Mononuclear cell (primary cell): Measurements from ENCODE around the gene DYNC1H1. TPM values are rescaled to one million over a fixed set of nuclear protein-coding genes. Genes with fewer than 3 reads are reported as not detected.

Source experiments
- H3K27me3 ChIP-seq: 2 replicates; pipeline ENCODE4 v1.6.0; 2011; ENCODE audit warnings: low read length, control low read depth; ENCODE audit not compliant: insufficient read depth
- H3K4me1 ChIP-seq: 2 replicates; pipeline ENCODE4 v1.5.1; 2011; ENCODE audit warnings: mild to moderate bottlenecking, low read length, control low read depth; ENCODE audit not compliant: insufficient read depth
- H3K4me3 ChIP-seq: 2 replicates; pipeline ENCODE4 v1.5.1; 2011; ENCODE audit warnings: mild to moderate bottlenecking, low read length, moderate library complexity
- H3K9me3 ChIP-seq: 2 replicates; pipeline ENCODE4 v1.5.1; 2011; ENCODE audit warnings: low read depth, mild to moderate bottlenecking, control low read depth, low read length
- total RNA-seq: library from RNA; depleted of rRNA; stranded (reverse); fragments of >200 nt; gene quantifications from one replicate; pipeline ENCODE4 v1.2.3, GENCODE V29; 2012

Gene DYNC1H1
- total RNA-seq, result 260 TPM

DNA sequence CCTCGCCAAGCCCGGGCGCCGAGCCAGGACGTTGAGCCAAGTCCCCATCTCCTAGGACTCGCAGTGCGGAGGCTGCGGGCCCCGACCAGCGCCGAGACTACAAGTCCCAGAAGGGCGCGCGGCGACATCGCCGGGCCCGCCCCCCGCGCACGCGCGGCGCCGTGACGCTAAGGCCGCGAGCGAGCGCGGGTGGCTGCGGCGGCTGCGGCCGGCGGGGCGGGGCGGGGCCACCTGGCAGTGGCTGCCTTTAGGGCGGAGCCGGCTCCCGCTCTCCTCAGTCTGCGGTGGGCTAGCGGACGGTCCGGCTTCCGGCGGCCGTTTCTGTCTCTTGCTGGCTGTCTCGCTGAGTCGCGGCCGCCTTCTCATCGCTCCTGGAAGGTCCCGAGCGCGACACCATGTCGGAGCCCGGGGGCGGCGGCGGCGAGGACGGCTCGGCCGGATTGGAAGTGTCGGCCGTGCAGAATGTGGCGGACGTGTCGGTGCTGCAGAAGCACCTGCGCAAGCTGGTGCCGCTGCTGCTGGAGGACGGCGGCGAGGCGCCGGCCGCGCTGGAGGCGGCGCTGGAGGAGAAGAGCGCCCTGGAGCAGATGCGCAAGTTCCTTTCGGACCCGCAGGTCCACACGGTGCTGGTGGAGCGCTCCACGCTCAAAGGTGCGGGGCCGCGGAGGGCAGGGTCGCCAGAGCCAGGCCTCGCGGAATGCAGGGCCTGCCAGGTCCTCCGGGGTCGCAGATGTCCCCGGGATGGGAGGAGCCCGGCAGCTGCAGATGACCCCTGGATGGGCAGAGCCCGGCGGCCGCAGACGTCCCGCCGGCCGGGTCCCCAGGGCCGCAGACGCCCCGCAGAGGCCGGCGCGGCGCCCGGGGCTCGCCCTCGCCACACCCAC, at the start of gene DYNC1H1:
TSS of gene DYNC1H1 (plus strand) at position 277 of the 884 bp plus-strand sequence. CDS start at position 396, 119 bp downstream.
- Histone ChIP-seq H3K27me3 (no peaks in the 10 kb centered on the region), H3K4me3 (peak within 1 kb of the TSS; percentile 96), H3K4me1 (peaks cover 21% of the 10 kb centered on the region), H3K9me3 (no peaks in the 10 kb centered on the region)

DNA sequence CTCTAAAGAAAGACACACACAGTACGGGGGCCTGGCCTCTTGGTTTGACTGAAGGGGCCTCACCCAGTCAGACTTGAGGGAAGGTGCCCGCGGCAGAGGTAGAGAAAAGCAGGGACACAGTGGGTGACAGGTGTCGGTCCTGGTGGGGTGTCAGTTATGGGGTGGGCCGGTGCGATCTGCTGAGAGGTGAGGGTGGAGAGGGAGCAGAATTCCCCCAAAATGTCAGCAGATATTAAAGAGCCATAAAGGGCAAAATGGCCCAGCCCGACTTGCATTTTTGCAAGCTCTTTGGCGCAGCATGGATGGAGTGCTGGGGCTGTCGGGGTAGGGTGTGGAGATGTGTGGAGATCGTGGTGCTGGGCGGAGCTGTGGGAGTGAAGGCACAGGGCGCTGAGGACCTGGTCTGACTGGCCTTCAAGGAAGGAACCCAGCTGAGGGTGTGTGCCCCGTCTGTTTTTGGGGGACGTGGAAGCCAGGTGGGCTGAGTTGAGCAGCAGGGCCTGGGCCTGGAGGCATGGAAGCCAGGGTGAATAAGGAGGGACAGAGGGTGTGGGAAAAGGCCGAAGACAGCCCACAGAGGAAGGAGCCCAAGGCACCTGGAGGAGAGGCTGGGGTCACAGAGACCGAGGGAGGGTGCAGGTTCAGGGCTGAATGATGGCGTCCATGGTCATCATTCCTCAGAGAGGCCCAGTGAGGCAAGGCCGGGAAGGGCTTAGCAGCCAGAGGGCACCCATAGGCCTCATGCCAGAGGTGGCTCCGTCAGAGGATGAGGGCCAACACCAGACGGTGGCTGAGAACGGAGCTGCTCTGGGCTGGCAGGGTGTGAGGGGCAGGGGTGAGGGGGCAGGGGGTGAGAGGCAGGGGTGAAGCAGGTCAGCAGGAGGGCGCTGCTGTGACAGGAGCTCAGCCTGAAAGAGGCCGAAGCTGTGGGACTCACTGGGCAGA, 48.2 kb upstream of the DYNC1H1 start:
- Histone ChIP-seq H3K9me3 (no peaks in the 10 kb centered on the region), H3K27me3 (no peaks in the 10 kb centered on the region), H3K4me1 (no peaks in the 10 kb centered on the region), H3K4me3 (no peak overlapping the region)

DNA sequence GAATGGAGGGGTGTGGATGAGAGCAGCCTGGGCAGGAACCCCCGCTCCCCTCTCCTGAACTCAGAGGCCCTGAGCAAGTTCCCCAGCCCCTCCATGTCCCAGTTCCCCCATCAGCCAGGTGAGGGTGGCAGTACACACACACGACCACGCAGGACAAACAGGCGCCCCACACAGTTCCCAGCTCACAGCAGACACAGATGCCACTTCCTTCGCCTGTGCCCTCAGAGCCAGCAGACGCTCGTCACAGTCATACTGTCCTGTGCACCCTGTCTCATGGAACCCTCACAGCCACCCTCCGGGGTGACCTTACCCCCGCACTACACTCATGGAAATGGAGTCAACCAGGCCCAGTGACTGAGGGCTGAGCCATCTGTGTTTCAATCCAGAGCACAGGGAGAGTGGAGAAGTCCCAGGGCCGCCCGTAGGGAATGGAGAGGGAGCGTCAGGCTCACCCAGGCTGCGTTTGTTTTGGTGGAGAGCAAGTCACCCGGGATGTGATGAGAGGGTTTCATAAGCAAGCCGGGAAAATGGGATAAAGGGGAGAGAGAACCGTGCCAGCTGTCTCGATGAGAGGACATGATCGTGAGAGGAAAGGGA, 47.5 kb upstream of the DYNC1H1 start:
- no peaks in the 10 kb centered on the region for H3K27me3 ChIP-seq
- no peaks in the 10 kb centered on the region for H3K9me3 ChIP-seq
- no peak overlapping the region for H3K4me3 ChIP-seq
- H3K4me1 ChIP-seq, result no peaks in the 10 kb centered on the region

DNA sequence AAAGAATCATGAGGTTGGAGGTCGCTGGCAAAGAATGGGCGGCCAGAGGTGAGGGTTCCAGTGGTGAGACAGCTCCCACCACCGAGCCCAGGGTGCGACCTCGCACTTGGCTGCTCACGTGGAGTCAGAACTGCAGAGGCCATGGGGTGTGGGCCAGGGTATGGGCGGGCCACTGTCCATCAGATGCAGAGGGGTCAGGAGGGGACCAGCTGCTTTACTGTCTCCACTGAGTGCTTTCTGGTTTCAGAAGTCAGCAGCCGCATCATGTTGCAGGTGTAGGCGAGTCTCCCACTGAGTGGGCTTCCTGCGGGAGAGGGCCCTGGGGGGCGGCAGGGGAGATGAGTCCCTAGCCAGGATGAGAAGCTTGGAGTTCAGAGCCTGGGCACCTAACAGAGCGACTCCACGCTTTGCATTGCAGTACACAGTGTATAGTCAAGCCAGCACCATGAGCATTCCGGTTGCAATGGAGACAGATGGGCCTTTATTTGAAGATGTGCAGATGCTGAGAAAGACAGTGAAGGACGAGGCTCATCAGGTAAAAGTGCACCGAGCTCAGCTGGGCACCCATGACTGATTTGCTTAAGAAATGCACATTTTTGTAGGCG, 46.9 kb upstream of the DYNC1H1 start:
- H3K4me1 ChIP-seq, result no peaks in the 10 kb centered on the region
- H3K9me3 ChIP-seq, result no peaks in the 10 kb centered on the region
- H3K4me3 ChIP-seq, result no peak overlapping the region
- H3K27me3 ChIP-seq, result no peaks in the 10 kb centered on the region

DNA sequence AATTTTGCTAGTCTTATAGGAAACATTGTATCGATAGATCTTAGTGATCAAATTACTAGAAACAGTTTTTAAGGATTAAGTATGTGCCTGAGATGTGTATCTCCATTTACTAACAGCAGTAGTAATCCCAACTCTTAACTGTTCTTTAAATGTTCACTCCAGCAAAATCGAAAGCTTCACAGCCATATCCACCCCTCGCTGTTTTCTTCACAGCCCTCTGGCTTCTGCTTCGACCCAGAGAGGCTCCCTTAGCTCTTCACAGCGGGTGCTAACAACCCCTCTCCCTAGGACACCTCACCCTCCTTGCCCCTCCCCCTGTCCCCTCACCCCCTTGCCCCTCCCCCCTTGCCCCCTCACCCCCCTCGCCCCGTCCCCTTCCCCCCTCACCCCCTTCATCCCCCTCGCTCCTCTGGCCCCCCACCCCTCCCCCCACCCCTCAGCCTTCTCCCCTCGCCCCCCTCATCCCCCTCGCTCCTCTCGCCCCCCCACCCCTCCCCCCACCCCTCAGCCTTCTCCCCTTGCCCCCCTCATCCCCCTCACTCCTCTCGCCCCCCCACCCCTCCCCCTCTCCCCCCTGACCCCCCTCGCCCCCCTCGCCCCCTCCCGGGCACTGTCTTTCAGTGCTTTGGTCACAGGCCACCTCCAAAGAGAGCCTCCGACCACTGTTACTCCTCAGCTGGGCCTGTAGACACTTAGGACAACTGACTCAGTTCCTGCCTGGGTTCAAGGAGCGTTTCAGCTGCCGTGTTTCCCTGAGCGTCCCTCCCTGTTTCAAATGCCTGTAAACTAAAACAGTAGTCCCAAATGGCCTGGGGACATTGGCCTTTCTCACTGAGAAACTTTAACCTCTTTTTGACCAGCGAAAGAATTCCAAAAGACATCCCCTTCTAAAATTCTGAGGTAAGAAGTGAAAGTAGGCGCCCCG, 46.0 kb upstream of the DYNC1H1 start:
- H3K4me3 ChIP-seq, result no peak overlapping the region
- no peaks in the 10 kb centered on the region for H3K4me1 ChIP-seq
- H3K27me3 ChIP-seq, result no peaks in the 10 kb centered on the region
- no peaks in the 10 kb centered on the region for H3K9me3 ChIP-seq

DNA sequence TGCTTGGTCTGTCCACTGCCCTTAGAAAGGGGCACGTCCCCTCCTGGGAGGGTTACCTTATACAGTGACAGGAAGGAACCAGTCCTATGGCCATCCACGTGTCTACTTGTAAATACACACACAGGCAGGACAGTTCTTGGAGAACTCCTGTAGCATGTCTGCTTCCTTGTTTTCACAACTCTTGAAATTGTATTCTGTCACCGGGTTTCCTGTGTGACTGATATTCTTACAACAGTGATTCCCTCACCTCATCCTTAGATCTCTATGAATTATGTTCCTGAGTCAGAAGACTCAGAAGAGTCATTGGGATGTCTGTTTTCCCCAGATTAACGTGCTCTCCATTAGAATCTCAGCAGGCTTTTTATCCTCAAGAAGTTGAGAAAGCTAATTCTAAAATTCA, 44.1 kb upstream of the DYNC1H1 start:
- no peaks in the 10 kb centered on the region for H3K4me1 ChIP-seq
- no peak overlapping the region for H3K4me3 ChIP-seq
- no peaks in the 10 kb centered on the region for H3K27me3 ChIP-seq
- no peaks in the 10 kb centered on the region for H3K9me3 ChIP-seq

DNA sequence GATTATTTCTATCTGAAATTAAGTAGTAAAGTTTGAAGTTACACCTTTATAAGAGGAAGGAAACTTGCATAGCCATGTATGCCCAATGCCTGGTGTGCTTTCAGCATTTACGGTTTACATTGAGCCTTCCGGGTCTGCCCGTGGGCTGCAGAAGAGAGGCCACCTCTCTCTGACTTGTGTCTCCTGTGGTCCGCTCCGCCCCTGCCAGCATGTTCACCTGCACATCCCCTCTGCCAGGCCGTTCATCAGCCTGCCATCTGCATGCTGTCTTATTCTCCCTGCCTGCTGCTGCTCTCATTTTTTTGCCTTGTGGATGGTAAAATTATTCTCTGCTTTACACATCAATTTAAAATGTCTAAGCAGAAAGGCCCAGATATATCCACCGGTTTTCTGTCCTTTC, 41.5 kb upstream of the DYNC1H1 start:
- H3K27me3 ChIP-seq, result no peaks in the 10 kb centered on the region
- no peaks in the 10 kb centered on the region for H3K9me3 ChIP-seq

DNA sequence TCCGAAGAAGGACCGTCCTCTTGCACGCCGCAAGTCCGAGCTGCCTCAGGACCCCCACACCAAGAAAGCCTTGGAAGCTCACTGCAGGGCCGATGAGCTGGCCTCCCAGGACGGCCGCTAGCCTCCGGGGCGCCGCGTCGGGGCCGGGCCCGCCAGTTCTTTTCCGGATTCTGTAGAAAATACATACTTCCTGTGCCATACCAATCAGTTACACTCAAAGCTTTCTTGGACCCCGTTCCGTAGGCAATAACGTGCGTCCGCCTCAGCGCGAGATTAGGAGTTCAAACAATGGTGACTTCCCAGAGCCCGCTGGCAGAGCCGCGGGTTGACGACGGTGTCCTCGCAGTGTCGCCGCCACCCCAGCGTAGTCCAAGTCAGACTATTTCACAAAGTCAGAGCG, 39.2 kb upstream of the DYNC1H1 start:
- Histone ChIP-seq H3K9me3 (no peaks in the 10 kb centered on the region), H3K4me1 (no peaks in the 10 kb centered on the region), H3K4me3 (no peak overlapping the region), H3K27me3 (no peaks in the 10 kb centered on the region)

More for the DNA sequence above, 41.5 kb upstream of the DYNC1H1 start:
- no peak overlapping the region for H3K4me3 ChIP-seq
- no peaks in the 10 kb centered on the region for H3K4me1 ChIP-seq

DNA sequence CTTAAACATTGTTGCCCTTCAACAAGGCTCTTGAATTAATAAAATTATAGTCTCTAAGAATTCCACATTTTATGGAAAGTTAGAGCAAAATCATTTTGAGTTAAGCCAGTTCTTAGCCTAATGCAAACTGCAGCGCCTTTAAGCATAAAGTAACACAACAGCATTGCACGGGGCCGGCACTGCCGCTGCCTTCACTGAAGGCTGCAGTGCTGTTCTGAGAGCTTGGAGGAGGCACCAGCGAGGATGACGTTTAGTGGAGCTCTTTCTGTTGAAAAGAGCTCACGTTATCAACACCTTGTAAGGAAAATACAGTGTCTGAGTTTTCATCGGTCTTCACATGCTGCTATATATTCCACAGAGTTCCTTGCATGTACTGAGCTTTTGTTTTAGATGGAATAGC, 38.3 kb upstream of the DYNC1H1 start:
- H3K4me3 ChIP-seq, result no peak overlapping the region

DNA sequence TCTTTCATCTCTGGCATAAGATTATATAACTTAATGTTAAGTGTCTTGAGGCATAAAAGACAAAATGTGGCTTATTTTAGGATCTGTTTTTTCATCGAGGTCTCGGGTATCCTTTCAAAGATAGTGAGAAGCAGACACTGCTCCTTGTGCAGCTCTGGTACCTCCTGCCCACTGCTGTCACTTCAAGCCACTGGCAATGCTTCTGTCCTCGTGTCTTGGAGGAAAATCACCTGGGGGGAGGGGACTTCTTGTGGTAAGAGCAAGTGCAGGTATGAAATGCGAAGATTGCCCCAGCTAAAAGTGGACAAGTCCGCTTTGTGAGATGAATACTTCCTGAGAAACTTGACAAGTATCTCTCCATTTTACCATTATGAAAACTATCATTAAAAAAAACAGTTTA, 37.8 kb upstream of the DYNC1H1 start:
- no peaks in the 10 kb centered on the region for H3K4me1 ChIP-seq
- no peak overlapping the region for H3K4me3 ChIP-seq
- H3K27me3 ChIP-seq, result no peaks in the 10 kb centered on the region
- H3K9me3 ChIP-seq, result no peaks in the 10 kb centered on the region

More for the DNA sequence above, 38.3 kb upstream of the DYNC1H1 start:
- H3K4me1 ChIP-seq, result no peaks in the 10 kb centered on the region
- no peaks in the 10 kb centered on the region for H3K27me3 ChIP-seq
- H3K9me3 ChIP-seq, result no peaks in the 10 kb centered on the region

DNA sequence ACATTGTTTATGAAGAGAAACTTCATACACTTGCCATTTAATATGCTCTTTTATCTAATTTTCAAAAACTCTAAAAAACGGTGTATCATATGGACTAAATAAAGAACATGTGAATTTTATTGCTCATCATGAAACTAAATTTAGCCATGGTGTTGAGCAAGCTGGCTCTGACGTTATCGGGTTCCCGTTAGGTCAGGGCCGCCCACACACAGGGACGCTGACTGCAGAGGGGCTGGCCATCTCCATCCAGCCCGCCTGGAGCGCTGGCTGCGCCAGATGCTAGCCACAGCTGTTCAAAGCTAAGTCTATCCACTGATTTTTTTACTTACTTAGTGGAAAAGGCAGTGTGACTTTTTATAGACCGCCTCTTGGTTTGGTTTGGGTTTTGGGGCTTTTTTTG, 36.5 kb upstream of the DYNC1H1 start:
- H3K27me3 ChIP-seq, result no peaks in the 10 kb centered on the region
- H3K4me3 ChIP-seq, result no peak overlapping the region
- no peaks in the 10 kb centered on the region for H3K4me1 ChIP-seq
- no peaks in the 10 kb centered on the region for H3K9me3 ChIP-seq

DNA sequence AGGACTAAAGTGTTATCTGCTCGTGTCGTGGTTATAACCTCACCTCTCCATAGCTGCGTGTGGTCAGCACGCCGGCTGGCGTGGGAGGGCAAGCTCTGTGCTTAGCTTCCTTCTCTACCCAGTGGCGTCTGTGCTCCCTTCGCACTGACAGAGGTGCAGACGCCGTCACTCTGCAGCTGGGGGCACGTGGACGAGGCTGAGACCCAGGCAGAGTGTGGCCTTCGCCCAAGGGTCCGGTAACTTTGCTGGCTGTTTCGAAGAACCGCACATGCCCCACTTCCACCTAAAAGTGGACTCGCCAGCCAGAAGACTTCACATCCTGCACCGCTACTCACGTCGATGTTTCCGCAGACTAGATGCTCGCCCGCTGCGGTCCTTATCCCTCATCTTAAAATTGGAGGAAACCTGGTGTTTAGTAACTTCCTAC, 35.9 kb upstream of the DYNC1H1 start:
- H3K4me1 ChIP-seq, result no peaks in the 10 kb centered on the region
- H3K27me3 ChIP-seq, result no peaks in the 10 kb centered on the region
- no peaks in the 10 kb centered on the region for H3K9me3 ChIP-seq
- no peak overlapping the region for H3K4me3 ChIP-seq

DNA sequence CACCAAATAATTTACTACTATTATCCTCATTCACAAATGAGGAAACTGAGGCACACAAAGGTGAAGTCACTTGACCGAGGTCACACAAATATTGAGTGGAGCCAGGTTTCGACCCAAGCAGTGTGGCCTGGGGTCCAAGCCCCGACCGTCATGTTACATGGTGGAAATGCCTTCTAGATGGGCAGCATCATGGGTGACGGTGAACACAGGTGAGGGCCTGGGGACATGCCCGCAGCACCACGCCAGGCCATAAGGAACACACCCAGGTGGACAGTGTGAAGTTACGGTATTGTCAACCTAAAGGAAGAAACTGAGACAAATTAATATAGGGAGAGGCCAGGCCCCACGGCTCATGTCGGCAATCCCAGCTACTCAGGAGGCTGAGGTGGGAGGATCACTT, 35.3 kb upstream of the DYNC1H1 start:
- no peak overlapping the region for H3K4me3 ChIP-seq
- H3K27me3 ChIP-seq, result no peaks in the 10 kb centered on the region
- H3K9me3 ChIP-seq, result no peaks in the 10 kb centered on the region
- no peaks in the 10 kb centered on the region for H3K4me1 ChIP-seq

DNA sequence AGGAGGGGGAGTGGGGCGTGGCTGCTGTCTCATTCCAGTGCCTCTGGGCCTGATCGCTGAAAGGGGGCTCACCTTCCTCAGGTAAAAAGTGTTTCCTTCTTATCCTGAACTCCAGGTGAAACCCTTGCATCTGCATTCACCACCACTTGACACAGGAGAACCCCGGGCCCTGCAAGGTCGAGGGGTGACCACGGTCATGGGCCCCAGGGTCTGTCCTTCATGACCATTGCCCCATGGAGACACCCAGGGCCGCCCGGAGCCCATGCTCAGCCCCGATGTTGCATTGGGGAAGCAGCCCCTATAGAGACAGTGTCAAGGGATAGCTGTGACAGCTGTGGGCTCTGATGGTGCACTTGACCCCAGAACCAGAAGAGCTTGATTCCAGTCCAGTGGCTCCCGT, 34.4 kb upstream of the DYNC1H1 start:
- no peaks in the 10 kb centered on the region for H3K27me3 ChIP-seq
- H3K4me3 ChIP-seq, result no peak overlapping the region
- H3K4me1 ChIP-seq, result no peaks in the 10 kb centered on the region
- H3K9me3 ChIP-seq, result no peaks in the 10 kb centered on the region
